ENCODE data around the gene NAV3. TPM values are rescaled to one million over a fixed set of nuclear protein-coding genes. Genes with fewer than 3 reads are reported as not detected.

NAV3 gene
- total and polyA plus RNA-seq, 2 of the 4 experiments (the other 2 are of a cell fraction): 25.5 to 106 TPM

GRCh38 chr12:77943466-77943865 lies 112.8 kb downstream of the NAV3 start:
- TF ChIP-seq SMC3 (IDR thresholded peaks at IDR 0.05; ENCODE audit: low read depth, low read length): no peak
- TF ChIP-seq CEBPB (IDR thresholded peaks at IDR 0.05; ENCODE audit: low read depth, low read length): peak; percentile 98
- TF ChIP-seq FOS (IDR thresholded peaks at IDR 0.05; ENCODE audit: low read depth, low read length): 0 out of 2 replicates have a peak, but pooled peaks have one; percentile 7
- no CpG with 5 or more reads among the region's 1 CpG for WGBS, 2 experiments (ENCODE audit: extremely low coverage in 2 of 2, insufficient read length in 1 of 2)
- in situ Hi-C loops (cut with MboI; ENCODE audit: low sequenced_read_pairs): loop anchor here (25.0 kb wide), 1 partner anchor 881 kb away; the partner anchor contains the start of gene E2F7
- Histone ChIP-seq H3K4me3 (ENCODE audit: insufficient read depth, low read depth, low read length) (peak overlapping the region; percentile 26; the same call in 1 of the 2 replicates), H3K36me3 (ENCODE audit: control insufficient read depth, insufficient read depth, low read length) (peaks cover 1% of the 10 kb centered on the region; the same call in 1 of the 2 replicates), H3K4me1 (ENCODE audit: control insufficient read depth, insufficient read depth, low read length) (peaks cover 3% of the 10 kb centered on the region; the same call in 1 of the 2 replicates), H4K5ac (ENCODE audit: low read depth, low read length) (no peak overlapping the region; the same call in 1 of the 2 replicates), H3K27ac (ENCODE audit: insufficient read depth, low read length) (peak overlapping the region; percentile 56; the same call in 1 of the 2 replicates), H3K9me1 (ENCODE audit: insufficient read depth, low read length) (no peaks in the 10 kb centered on the region), H2BK15ac (ENCODE audit: low read depth, low read length) (peak overlapping the region; percentile 6; the same call in 1 of the 3 replicates), H2BK20ac (ENCODE audit: low read depth, low read length) (peak overlapping the region; percentile 46; the same call in 1 of the 2 replicates), H2BK5ac (ENCODE audit: low read depth, low read length, poor library complexity, severe bottlenecking) (peak overlapping the region; percentile 92), H3K79me1 (ENCODE audit: low read depth in 1 of 2, low read length in 2 of 2) (peaks cover 0 to 17% of the 10 kb centered on the region in 2 experiments; a peak in 2 of 4 replicates), H3K14ac (replicated peaks; ENCODE audit: low read depth, low read length) (peak overlapping the region; percentile 66; the same call in 1 of the 2 replicates), H3K27me3 (ENCODE audit: control insufficient read depth, insufficient read depth, low read length) (no peaks in the 10 kb centered on the region), H3K23ac (ENCODE audit: low read depth, low read length) (peak overlapping the region; percentile 77; the same call in 1 of the 2 replicates), H2AFZ (replicated peaks; ENCODE audit: low read length, poor library complexity) (no peak overlapping the region), H2AK5ac (ENCODE audit: low read depth, low read length) (peak overlapping the region; percentile 61; the same call in 1 of the 2 replicates), H3K56ac (ENCODE audit: extremely low read depth, insufficient read depth, low read length) (no peak overlapping the region), H3K9ac (ENCODE audit: low read depth, low read length) (no peak overlapping the region), H2AK9ac (replicated peaks; ENCODE audit: low read depth, low read length, poor library complexity) (no peak overlapping the region), H4K8ac (ENCODE audit: low read depth in 2 of 2, low read length in 2 of 2) (no peak overlapping the region), H3K9me3 (ENCODE audit: control insufficient read depth, insufficient read depth, low read length) (no peaks in the 10 kb centered on the region; the same call in 1 of the 2 replicates), H3K4me2 (ENCODE audit: low read depth, low read length) (peak overlapping the region; percentile 86), H3K18ac (ENCODE audit: low read depth, low read length) (peak overlapping the region; percentile 50; the same call in 1 of the 2 replicates), H3K4ac (ENCODE audit: low read depth, low read length) (peak overlapping the region; percentile 67; the same call in 1 of the 2 replicates), H2BK120ac (ENCODE audit: low read depth, low read length) (peak overlapping the region; percentile 62), H4K91ac (ENCODE audit: insufficient read depth, low read depth, low read length) (no peak overlapping the region; the same call in 1 of the 2 replicates), H4K20me1 (ENCODE audit: insufficient read depth, low read length) (no peaks in the 10 kb centered on the region)
- DNase-seq: peak; percentile 87
- ChIA-PET CTCF (no interaction called here), POLR2A (ENCODE audit: unreplicated experiment) (interaction anchor here (0.6 kb wide), 1 partner anchor 364 kb away, joined by 4 read pairs; no protein-coding TSS in a partner anchor)
- dilution Hi-C loops (cut with HindIII; ENCODE audit: low sequenced_read_pairs, unreplicated experiment): no loop called here
- intact Hi-C loops (cut with micrococcal nuclease): loop anchor here (10.0 kb wide), 1 partner anchor 879 kb away; the partner anchor contains the start of gene E2F7
- no TSS peak for BruUV-seq (replicated peaks)
- ATAC-seq (ENCODE audit: low read depth): no peak

Data from IMR-90 (cell line).